CD4-positive, alpha-beta T cell treated with Interleukin-17A for 4 hours (primary cell): ENCODE measurements around the gene RAP1A.
"Not testable (repeated sequence)": the region's sequence is repeated elsewhere in the genome, so short reads cannot be mapped to it uniquely, and the experiment has no call there.

Source experiments
- DNase-seq: peaks from one replicate; pipeline ENCODE4 v3.0.0-alpha.2; 2020; ENCODE audit warnings: mixed read lengths

Gene RAP1A

GRCh38 chr1:111599781-111600693 lies 19.6 kb upstream of the RAP1A start:
- no peak for DNase-seq

- no peak for DNase-seq
Observed at GRCh38 chr1:111600886-111601386, 18.7 kb upstream of the RAP1A start.

DNA sequence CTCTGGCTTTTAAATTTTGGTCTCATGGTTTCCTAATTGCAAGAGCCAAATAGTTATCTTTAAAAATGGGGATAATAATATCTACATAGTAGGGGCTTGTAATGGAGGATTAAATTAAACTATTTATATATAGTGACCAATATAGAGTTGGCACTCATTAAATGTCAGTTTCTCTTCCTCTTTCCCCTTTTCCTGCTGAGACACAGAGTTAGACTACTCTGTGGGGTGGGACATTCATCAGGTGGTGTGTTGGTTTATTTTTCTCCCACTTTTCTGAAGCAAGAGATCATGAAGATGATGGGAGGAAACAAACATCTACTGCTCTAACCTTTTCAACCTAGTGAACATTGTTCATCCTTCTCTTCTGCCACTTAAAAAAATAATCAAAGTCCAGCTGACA lies 17.3 kb upstream of the RAP1A start:
- DNase-seq = no peak

DNA sequence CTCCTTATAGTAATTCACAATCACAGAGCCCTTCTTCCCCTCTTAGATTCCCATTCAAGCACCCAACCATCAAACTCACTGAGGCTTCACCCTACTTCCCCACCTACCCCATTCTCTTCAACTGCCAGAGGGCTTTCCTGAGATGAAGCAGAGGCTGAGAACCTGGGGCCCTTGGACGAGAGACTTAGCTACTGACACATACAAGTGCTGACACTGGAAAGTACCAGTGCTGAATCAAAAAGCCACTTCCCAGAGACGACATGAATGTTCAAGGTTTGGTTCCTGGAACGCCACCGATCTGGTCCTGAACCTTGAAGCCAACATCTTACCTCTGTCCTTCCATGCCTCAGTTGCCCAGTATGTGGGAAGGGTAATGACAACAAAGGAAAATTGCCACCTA lies 16.6 kb upstream of the RAP1A start:
- DNase-seq = peak; percentile 27

GRCh38 chr1:111603979-111604378 lies 15.6 kb upstream of the RAP1A start:
- peak; percentile 86 for DNase-seq

DNA sequence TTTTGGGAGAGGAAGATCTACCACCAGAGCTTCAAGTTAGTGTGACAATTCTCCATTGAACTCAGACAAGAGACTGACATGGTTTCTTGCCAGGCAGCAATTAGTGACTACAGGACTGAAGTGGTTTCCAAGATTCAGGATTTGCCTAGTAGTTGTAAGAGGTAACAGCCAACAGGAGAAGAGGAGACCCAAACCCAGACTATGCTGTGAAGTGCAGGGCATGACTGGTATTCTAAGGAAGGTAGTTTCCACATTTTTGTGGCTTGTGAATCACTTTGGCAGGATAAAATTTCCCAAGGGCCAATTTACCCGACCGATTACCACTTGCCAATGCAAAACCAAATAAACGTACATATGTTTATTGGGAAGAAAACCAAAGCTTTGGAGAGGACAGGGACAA lies 14.7 kb upstream of the RAP1A start:
- no peak for DNase-seq

GRCh38 chr1:111605576-111605975 lies 14.0 kb upstream of the RAP1A start:
- DNase-seq = no peak

- peak; percentile 52 for DNase-seq
Observed at GRCh38 chr1:111606457-111607215, 13.0 kb upstream of the RAP1A start.

- not testable (repeated sequence) for DNase-seq
Observed at GRCh38 chr1:111608528-111608927, 11.1 kb upstream of the RAP1A start.

DNA sequence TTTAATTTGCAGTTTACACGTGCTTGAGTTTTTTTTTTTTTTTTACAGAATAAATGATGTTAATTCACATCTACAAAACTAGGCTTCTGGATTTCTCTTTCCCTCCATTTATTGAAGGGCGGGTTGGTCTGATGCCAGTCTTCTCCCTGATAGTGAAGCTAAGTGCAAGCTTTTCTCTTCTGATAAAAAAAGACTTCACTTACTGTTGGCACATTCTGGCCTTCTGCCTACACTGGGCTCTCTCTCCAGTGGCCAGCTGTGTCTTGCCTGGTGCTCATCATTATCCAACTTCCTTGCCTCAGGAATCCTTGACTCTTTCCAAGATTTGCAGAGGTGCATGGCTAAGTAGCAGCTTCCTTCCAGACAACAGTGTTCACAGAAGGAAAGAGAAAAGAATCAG lies 7.6 kb upstream of the RAP1A start:
- no peak for DNase-seq

- DNase-seq = peak; percentile 62
Observed at GRCh38 chr1:111615870-111616715, 3.5 kb upstream of the RAP1A start.

DNA sequence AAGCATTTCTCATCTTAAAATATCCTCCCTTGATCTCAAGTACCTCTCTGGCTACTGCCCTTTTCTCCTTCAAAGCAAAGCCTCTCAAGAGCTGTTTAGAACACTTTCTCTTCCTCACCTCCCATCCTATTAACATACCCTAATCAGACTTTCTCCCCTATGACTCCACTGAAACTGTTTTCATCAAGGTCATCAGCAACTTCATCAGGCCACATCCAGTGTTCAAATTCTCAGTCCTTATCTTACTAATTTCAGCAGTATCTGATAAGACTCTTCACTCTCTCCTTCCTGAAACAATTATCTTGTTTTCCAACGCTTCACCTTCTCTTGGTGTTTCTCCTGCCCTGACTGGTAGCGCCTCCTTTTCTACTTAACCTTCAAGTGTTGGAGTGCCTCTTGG lies 1.5 kb upstream of the RAP1A start:
- no peak for DNase-seq

- DNase-seq = no peak
Observed at GRCh38 chr1:111618961-111619634, 491 bp upstream of the RAP1A start.

DNA sequence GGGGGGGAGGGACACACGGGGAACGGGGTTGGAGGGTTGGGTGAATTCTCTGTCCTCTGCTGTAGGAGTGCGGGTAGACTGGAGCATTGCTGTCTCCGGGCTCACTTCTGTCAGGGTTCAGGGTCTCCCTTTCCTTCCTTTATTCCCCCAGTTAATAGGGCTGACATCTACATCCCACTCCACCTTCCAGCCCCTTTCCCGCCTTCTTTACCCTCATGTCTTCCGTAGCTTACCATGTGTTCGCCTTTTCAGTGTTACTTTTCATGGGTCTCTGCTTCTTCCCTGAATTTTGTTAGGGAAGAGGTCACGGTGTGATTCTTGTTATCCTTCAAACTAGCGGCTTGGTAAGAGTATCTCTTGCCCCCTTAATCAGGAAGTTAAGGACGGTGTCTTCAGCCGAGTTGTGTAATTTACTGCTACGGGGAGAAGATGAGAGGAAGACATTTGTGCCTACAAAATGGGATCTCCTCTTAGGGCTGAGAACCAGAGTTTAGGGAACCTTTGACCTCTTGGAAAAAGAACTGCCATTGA lies 917 bp downstream of the RAP1A start:
- no peak for DNase-seq

DNA sequence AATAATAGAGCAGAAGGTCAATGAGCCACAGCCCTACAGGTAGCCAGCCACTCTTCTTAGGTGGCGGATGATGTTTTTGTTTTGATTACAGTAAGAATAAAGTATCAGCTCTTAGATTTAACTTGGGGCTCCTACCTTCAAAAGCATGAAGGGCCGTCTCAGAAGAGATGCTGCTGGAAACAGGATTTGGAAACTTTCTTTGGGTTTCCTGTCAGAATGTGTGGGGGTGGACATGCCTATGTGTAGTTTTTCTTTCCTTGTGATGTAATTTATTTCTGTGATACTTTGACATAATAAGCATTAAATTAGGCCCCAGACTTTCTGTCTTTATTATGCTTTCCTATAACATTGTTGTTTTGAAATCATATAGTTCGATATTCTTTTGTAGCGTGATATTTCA lies 1.5 kb downstream of the RAP1A start:
- no peak for DNase-seq

DNA sequence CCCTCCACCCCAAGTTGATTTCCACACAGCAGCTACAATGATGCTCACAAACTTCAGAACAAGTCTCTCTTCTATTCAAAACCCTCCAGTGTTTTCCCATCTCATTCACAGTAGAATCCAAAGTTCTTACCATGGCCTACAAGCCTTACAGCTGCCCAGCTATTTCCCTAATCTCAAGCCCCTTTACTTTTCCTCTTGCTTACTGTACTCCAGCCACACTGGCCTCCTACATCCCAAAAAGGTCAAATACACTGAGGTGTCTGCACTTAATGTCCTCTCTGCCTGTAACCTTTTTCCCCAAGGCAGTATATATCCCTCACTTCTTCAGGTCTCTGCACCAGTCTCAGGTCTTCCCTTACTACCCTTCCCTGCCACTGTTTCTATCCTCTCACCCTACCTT lies 2.6 kb downstream of the RAP1A start:
- no peak for DNase-seq

DNA sequence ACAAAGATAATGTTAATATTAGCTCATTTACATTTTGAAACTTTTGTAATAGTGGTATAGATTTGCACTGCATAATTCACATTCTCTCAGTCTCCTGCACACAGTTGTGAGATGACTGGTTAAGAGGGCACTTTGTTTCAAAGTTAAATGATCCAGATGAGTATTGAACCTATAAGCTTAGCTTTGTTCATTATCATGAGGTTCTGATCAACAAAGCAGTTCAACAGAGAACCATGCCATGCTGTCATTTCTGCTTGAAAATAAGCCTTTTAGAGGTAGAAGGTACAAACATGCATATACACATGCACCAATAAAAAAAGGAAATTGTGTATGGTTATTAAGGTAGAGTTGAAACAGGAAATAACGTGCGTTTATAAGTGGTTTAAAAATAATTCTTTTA lies 4.8 kb downstream of the RAP1A start:
- DNase-seq = peak; percentile 36

GRCh38 chr1:111625276-111625675 lies 5.7 kb downstream of the RAP1A start:
- no peak for DNase-seq

DNA sequence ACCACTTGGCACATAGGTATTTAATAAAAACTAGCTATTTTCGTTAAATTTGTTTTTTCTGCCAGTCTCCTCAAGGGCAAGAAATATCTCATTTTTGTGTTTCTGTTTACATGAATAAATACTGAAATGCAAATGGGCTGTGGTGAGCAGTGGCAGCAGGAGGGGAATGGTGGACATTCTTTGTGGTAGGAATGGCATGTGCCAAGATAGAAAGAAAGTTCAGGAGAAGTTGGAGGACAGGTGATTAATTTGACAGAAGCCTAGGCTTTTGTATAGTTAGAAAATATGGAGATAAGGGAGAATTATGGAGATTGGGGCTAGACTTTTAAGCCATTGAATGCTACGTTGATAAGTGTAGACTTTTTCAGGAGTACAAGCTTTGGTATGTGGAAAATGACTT lies 8.6 kb downstream of the RAP1A start:
- DNase-seq = no peak

- no peak for DNase-seq
Observed at GRCh38 chr1:111629190-111629954, 9.8 kb downstream of the RAP1A start.

- DNase-seq = no peak
Observed at GRCh38 chr1:111630567-111630966, 11.0 kb downstream of the RAP1A start.
